GM10266 (cell line): Measurements from ENCODE around the gene KCNIP1.

Experiments
- DNase-seq: peaks from one replicate; pipeline ENCODE4 v3.0.0; 2012; ENCODE audit errors: extremely low spot score
- TF ChIP-seq, protein P1 (sequence below): IDR thresholded peaks from 2 replicates; pipeline ENCODE4 v1.5.1; 2012; ENCODE audit warnings: mild to moderate bottlenecking, low read depth; ENCODE audit not compliant: control insufficient read depth, insufficient read depth; ENCODE audit errors: missing control alignments

The KCNIP1 gene

DNA sequence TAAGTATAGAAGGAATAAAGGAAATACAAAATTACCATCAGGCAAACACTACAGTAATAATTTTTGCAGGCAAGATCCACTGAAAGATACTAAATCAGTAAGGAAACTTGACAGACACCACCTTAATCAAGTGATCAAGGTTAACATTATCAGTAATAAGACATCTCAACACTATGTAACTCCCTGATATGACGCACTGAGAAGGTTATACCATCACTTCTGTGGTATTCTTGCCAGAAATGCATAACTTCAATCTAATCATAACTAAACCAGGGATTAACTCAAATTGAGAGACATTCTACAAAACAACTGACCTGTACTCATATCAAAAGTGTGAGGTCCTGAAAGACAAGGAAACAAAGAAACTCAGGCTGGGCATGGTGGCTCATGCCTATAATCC, 227.2 kb downstream of the KCNIP1 start:
- DNase-seq: no peak
- TF ChIP-seq, protein P1, sequence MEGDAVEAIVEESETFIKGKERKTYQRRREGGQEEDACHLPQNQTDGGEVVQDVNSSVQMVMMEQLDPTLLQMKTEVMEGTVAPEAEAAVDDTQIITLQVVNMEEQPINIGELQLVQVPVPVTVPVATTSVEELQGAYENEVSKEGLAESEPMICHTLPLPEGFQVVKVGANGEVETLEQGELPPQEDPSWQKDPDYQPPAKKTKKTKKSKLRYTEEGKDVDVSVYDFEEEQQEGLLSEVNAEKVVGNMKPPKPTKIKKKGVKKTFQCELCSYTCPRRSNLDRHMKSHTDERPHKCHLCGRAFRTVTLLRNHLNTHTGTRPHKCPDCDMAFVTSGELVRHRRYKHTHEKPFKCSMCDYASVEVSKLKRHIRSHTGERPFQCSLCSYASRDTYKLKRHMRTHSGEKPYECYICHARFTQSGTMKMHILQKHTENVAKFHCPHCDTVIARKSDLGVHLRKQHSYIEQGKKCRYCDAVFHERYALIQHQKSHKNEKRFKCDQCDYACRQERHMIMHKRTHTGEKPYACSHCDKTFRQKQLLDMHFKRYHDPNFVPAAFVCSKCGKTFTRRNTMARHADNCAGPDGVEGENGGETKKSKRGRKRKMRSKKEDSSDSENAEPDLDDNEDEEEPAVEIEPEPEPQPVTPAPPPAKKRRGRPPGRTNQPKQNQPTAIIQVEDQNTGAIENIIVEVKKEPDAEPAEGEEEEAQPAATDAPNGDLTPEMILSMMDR: no peak

DNA sequence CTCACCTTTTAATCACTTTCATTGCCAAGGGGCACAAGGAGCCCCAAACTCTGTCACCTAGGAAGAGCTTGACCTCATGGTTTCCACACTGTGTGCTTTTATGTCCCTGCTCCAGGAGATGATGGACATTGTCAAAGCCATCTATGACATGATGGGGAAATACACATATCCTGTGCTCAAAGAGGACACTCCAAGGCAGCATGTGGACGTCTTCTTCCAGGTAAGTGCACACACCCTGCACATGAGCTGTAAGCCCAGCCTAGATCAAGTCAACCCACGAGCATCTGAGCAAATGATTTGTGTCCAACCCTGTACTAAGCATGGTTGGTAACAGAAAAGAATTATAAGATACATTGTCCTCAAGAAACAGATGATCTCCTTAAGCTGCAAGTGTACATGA, 228.9 kb downstream of the KCNIP1 start:
- TF ChIP-seq, protein P1: no peak

DNA sequence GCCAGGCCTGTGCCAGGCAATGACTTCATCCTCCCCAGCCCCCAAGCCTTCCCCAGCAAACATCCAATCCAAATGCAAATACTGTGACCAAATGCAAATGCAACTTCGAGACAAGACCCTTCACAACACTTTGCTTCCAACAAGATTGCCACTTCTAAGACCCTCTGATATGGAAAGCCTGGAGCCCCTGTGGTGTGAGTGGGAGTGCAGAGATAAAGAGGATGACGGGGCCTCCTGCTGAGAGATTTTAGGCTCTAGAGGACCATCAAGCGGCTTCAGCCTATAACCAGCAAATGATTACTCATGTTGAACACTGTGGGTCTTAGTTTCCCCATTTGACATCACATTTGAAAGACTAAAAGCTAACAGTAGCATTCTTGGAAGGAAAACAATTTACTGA, 233.1 kb downstream of the KCNIP1 start:
- no peak for DNase-seq
- TF ChIP-seq, protein P1: no peak

More for the DNA sequence above, 228.9 kb downstream of the KCNIP1 start:
- DNase-seq: no peak

DNA sequence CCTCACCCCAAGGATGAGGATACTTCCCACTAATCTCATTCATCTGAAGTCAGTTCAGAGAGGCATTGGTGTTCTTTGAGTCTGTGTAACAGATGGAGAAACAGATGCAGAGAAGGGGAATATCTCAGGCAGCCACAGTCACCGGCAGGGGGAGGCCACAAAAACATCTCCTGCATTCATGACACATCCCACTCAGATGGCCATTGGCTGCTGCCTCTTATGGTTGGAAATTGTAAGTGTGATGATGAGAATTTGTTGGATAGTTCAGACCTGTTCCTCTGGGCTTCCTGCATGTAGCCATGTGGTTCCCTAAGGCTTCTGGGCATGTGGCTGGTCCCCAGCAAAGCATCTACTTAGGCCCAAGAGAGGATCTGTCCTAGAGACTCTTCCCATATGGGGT, 233.8 kb downstream of the KCNIP1 start:
- TF ChIP-seq, protein P1: no peak
- DNase-seq: no peak

DNA sequence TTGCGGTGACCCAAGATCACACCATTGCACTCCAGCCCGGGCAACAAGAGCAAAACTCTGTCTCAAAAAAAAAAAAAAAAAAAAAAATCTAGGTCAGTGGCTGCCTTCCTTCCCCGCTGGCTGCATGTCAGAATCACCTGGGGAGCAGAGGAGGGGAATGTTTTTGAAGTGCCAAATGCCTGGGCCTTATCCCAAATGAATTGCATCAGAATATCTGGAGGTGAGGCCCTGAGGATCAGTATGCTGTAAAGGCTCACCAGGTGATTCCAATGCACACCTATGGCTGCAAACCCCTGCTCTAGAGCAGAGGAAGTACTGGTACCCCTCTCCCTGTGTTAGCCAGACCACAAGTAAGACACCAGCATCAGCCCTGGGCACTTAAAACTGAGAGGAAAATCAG, 235.0 kb downstream of the KCNIP1 start:
- no peak for DNase-seq
- TF ChIP-seq, protein P1: no peak

DNA sequence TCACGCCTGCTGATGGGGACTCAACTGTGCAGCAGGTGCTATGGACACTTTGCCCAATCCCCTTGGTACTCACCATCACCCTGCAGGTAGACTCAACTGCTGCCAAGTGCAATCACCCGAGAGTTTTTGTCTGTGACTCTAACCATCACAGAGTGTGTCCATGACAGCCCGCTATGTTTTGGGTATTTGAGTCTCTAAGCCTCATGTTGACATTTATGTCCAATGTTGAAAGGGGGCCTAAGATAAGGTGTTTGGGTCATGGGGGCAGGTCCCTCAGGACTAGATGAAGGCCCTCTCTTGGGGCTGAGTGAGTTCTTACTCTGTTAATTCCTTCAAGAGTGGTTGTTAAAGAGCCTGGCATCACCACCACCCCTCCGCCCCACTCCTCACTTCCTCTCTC, 235.6 kb downstream of the KCNIP1 start:
- no peak for DNase-seq

DNA sequence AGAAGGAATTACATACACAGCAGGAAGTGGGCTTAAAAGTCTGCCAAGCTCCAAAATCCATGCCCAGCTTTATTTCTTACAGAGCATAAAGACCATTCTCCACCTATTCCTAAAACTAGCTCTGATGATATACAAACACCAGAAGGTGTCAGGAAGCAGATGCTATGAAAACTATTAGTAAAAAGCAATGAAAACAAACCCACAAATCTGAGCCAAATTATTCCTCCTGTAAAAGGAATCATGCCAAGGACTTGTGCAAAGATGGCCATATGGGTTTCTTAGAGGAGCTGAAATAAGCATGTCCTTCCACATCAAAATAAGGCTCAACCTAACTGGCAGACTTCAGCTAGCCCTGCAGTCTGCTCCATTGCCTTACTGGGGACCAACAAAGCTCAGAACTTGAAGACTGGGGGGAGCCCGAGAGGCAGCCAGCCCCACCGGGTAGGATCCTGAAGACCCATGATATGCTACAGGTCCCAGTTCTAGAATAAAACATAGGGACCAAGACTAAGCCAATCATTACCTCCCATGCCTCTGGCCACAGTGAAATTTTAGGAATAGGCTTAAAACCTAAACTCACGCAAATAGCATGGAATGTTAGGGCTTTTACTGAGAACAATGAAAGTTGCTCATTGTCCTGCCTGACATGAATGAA, 236.9 kb downstream of the KCNIP1 start:
- no peak for DNase-seq
- TF ChIP-seq, protein P1: no peak

More for the DNA sequence above, 235.6 kb downstream of the KCNIP1 start:
- TF ChIP-seq, protein P1: no peak
